ELR (cell line): ENCODE measurements around the gene VSIG2.
"Not testable (repeated sequence)": the region's sequence is repeated elsewhere in the genome, so short reads cannot be mapped to it uniquely, and the experiment has no call there.

Source experiments
- DNase-seq: peaks from one replicate; pipeline ENCODE4 v3.0.0-alpha.2; 2015; ENCODE audit warnings: low read depth

Gene VSIG2, protein sequence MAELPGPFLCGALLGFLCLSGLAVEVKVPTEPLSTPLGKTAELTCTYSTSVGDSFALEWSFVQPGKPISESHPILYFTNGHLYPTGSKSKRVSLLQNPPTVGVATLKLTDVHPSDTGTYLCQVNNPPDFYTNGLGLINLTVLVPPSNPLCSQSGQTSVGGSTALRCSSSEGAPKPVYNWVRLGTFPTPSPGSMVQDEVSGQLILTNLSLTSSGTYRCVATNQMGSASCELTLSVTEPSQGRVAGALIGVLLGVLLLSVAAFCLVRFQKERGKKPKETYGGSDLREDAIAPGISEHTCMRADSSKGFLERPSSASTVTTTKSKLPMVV

DNA sequence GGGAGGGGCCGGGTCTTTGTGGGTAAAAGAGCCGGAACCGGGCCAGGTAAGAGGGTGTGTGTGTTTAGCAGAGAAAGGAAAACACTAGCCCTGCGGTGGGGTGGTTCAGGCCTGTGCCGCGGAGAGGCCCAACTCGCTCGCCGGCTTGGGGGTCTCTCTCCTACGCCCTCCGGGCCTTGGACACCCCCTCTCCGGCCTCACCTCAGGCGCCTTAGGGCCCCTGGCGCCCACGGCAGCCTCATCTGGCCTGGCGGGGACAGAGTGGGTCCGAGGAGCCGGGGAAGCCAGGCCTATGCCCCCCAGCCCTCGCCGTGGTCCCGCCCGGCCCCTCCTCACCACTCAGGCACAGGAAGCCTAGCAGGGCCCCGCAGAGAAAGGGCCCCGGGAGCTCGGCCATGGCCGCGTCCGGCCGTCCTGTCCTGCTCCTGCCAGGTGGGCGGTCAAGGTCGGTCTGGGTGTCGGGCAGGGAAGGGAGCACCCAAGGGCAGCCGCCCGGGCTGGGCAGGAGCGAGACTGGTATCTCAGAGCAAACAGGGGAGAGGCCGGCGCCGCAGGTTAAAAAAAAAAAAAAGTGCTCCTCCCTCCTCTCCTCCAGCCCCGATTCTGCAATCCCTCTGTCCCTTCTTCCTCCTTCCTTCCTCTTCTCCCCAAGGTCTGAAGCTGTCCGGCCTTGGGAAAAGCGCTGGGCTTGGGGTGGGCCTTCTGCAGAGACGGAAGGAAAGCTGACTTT lies at the start of gene VSIG2:
TSS of gene VSIG2 (minus strand) at position 515 of the 730 bp plus-strand sequence. CDS start at position 397, 118 bp downstream.
- no peak for DNase-seq

DNA sequence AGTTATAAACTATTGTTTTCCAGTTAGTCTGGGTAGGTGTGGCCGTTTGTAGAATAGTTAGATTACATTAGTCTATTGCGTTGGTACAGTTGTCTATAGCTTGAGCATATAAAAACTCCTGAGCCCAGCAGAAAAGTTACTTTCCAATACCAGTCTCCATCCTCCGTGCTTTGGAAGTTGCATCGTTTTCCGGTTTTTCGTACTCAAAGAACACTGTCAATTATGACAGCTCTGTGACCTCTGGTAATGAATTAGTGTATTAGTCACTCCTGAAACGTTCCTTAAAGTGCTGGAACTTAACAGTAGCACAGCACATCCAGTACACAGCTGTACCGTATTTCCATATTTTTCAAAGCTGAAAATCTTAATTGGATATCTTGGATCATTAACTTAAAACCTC lies 49.0 kb upstream of the VSIG2 start:
- DNase-seq: peak; percentile 64

DNA sequence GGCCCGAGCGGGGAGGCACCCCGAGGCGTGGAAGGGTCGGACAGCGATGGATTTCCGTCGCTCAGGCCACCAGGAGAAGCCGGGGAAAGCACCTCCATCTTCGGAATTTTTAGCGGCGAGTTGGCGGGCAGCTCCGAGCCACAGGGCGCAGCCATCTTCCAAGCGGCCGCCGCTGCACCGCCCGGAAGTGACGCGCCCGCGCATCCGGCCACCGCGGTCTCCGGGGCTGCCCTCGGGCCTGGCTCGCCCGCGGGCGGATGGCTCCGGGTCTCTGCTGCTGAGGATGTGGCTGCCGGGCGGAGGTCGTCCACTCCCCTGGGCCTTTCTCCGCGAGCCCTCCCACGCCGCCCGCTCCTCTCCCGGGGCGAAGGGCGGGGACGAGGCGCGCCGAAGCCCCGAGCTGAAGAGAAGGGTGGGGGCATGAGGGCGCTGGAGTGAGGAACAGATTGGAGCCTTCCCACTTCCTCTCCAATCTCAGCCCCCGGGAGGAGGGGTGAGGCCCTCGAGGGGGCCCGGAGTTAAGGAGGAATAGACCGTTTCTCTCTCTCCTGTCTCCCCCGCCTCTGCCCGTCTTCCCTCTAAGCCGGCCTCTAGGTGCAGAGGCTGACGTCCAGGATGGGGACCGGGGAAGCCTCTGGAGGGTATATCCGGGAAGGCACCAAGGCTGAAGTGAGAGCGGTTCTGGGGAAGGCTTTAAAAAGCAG lies 48.3 kb upstream of the VSIG2 start, which contains the start of gene MSANTD2:
TSS of gene MSANTD2 (minus strand) at position 181 of the 704 bp plus-strand sequence. CDS start at position 155, 26 bp downstream.
- DNase-seq: peak; percentile 78

DNA sequence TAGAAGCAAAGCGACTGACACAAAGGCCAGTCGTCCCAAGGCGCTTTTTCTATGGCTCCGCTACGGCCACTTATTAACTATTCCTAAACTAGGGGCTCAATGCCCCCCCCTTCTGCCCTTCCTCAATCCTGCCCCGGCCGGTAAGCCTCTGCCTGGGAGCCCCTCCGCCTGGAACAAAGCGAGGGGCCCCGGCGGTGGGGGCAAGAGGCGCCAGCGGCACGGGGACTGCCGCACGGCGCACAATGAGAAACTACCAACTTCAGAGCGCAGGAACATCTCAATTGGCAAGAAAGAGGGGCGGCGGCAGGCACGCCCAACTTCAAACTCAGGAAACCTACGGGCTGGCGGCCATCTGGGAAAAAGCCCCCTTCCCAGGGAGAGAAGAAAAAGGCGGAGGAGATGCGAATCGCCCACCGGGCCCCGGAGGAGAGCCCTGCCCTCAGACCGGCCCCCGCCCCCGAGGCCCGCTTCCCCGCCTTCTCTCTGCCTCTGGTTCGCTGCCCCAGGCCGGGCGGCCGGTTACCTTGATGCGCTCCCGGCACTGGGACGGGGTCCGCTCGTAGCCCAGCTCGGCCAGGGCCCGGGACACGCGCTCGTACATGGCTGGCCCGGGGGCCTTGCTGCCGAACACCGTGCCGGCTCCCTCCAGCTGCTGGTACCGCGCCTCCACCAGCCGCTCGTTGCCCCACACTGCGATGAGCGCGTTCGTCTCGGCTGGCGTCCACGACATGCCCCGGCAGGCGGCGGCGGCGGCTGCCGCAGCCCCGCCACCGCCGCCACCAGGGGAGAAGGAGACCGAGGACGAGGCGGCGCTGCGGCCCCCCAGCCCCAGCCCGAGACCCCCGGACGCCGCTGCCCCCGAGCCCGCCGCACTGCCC lies 47.5 kb upstream of the VSIG2 start:
- DNase-seq: peak; percentile 46

DNA sequence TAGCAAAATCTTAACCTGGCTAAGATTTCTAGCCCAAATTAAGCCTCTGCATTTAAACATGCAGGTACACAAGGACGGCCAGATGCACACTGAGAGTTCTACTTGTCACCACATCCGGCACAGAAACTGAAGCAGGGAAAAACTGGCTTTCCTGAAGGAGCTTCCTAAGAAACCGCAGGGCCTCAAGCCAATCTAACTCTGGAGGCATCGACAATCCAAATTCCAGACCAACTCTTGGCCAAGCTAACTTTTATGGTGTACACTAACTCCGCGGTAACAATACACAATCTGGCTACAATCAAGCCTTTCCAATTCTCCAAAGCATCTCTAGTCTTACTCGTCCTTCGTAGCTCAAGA lies 46.9 kb upstream of the VSIG2 start:
- DNase-seq: peak; percentile 78

DNA sequence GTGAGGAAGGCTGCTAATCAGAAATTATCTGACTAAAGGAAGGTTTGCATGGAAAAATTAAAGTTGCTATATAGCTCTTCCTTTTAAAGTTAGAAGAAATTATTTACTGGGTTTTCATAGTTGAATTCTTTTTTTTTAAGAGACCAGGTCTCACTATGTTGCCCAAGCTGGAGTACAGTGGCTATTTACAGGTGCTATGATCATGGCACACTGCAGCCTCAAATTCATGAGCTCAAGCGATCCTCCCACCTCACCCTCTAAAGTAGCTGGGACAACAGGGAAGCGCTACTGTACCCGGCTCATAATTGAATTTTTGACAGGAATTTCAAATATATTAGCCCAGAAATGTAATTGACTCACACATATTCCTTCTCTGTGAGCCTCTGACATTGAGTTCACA lies 44.3 kb upstream of the VSIG2 start:
- DNase-seq: no peak

DNA sequence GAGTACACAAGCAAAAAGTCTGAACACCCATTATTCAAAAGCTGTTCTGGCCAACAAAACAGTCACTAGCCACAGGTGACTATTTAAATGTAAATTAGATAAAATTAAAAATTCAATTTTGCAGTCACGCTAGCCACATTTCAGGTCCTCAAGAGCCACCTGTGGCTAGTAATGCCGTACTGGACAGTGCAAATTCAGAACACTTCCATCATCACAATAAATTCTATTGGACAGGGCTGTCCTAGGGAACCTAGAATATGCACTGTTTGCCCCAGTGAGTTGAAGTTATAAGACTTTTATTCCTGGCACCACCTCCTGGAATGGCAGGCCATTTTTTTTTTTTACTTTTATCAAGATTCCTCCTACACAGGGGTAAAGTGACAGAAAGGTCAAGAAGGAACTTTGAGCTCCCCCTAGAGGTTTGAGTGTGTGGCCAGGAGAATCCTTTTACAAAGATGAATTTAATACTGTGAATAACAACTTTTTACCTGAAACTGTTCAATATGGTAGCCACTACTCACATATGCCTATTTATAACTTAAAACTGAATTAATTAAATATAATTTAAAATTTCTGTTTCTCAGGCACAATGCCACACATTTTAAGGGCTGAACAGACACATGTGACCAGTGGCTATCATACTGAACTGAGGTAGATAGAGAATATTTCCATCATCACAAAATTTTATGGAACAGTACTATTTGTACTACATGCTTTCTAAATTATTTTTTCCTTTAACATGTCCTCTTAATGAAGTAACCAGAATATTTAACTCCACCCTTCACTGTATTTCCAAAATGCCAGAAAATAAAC lies 41.6 kb upstream of the VSIG2 start:
- peak; percentile 75 for DNase-seq

DNA sequence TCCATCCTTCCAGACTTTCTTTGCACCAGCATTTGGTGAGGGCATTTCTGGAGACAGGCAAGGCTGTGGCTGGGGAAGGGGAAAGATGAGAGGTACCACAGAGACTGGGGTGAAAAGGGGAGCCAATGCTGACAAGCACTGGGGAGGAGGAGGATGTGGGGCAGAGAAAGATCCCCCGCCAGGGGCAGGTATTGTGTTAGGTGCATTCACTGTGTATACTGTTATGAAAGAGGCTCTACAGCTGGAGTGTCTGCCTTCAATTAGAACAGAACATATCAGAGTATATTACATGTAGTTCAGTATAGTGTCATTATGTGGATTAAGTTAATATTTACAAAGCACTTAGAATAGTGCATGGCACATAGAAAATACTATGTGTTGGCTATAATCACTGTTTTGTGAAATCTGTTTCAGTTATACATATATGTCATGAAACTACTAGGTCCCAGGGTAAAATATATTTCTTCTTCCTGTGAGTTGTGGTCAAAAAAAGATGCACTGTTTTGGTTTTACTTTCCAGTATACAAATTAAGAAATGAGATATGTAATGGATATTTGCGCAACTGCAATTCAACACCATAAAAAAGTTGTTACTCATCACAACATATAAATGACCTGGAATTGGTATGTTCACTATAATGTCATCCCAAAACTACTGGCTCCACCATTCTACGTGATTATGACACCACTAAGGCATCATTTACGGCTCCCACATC lies 39.7 kb upstream of the VSIG2 start:
- DNase-seq: peak; percentile 19

DNA sequence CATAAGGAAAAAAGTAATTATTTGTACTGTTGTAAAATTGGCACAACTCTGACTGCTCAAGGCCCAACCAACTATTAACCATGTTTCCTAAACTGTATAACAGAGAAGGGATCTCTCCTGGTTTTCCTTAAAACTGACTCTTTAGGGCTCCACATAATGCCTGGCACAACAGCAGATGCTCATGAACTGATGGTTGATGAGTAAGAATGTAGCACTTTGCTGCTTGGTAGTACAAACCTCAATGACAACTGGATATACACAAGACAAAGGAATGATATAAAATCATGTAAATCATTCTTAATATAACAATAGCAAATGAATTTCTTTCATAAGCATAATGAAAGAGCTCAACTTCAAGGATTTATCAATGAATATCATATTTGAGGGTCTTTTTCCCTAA lies 36.5 kb upstream of the VSIG2 start:
- peak; percentile 46 for DNase-seq

DNA sequence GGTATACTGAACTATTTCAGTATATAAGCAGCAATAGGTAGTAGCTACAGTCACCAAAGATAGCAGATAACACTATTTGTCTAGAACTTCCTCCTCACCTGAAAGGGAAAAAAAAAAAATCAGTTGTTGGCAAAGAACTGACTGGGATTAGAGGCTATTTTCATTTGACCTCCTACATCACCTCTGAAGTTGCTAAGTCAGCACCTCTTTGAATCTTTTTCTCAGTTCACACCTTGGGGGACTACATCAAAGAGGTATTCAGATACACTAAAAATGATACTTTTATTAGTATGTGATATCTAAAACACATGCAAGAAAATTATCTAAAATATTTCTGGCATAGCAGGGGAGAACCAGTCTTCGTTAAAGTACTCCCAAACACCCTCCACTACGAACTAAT lies 32.0 kb upstream of the VSIG2 start:
- no peak for DNase-seq

DNA sequence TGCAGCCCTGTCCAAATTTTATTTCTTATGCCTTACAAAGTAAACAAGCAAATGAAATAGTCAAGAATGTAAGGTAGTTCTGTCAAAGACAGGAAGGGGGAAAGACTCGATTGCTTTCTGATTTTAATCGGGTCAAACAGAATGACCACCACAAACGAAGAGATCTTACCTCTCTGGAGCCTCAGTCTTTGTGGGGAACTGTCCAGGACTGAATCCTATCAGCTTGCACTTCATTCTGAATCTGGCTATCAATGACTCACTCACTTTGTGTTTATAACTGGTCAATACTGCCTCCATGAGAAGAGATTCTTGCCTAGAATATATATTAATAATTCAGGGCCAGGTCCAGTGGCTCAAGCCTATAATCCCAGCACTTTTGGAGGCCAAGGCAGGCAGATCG lies 30.9 kb upstream of the VSIG2 start:
- DNase-seq: no peak

DNA sequence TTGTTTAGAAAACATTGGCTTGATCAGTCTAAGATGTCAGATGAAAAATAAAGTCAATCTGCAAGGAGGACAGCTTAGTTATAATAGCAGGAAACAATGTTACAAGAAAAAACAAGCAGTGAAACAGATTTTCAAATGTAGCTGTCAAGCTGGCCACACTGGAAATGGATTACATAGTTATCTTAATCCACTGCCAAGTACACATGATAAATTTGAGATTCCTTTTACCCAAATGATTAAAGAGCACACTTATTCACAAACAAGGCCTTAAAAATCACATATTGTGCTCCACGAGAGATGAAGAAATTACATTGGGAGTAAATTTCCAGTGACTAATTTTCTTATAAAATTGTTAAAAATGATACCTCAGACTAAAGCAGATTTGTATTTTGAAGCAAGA lies 27.5 kb upstream of the VSIG2 start:
- no peak for DNase-seq

DNA sequence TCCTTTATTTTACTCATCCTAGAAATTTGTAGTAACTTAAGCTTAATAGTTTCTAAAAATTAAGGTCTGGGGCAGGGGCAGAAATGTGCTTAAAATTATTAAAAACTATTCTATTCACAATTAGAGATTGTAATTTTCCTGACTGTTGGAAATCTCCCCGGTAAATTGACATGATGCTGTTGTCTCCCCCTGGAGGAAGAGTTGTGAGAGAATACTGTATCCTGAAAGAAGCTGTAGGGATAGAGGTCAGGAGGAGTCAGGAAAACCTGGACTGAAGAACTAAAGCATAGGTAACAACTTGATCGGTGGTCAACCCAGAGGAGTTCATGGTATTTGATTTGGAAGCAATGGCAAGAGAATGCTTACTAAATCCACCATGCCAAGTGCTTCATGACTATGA lies 26.2 kb upstream of the VSIG2 start:
- peak; percentile 35 for DNase-seq

DNA sequence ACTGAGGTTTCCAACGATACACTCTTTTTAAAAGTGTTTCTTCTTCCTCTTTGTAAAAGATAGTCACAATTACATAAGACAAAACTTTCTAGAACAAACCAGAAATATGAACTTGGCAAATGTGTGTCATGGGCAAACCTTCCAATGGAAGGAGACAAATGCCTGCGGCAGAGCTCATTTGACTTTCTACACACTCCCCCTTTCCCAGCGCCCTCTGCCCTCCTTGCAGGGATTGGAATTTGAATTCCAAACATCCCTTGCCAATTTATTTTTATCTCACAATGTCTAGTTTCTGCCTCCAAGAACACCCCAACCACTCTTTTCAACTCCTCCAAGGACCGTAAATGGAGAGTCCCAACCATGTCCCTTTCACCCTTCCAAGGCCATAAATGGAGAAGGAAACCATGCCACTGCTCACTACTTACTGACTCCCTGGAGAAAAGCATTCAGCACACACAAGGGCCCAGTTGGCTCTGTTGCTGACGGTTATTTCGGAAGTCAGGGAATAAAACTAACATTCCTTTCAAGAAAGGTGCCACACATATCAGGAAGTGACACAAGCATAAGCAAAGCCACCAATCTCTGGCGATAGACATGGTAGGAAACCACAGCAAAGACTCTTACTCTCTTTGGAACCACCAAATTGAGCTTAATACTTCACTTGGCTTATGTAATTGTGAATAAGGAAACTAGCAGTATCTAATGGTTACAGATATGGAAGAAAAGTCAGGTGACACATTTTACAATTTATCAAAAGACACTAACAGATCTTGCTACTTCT lies 25.0 kb upstream of the VSIG2 start:
- DNase-seq: no peak

DNA sequence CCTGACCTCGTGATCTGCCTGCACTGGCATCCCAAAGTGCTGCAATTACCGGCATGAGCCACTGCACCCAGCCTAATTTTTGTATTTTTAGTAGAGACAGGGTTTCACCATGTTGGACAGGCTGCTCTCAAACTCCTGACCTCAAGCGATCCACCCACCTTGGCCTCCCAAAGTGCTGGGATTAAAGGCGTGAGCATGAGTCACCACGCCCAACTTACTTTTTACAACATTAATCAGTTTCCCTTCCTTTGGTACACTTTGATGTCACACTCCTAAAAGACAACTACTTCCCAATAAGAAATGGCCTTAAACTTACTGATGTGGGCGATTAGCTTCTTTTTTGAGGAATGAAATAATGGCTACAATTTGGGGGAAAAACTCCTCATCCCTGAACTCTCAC lies 18.9 kb upstream of the VSIG2 start:
- DNase-seq: not testable (repeated sequence)

DNA sequence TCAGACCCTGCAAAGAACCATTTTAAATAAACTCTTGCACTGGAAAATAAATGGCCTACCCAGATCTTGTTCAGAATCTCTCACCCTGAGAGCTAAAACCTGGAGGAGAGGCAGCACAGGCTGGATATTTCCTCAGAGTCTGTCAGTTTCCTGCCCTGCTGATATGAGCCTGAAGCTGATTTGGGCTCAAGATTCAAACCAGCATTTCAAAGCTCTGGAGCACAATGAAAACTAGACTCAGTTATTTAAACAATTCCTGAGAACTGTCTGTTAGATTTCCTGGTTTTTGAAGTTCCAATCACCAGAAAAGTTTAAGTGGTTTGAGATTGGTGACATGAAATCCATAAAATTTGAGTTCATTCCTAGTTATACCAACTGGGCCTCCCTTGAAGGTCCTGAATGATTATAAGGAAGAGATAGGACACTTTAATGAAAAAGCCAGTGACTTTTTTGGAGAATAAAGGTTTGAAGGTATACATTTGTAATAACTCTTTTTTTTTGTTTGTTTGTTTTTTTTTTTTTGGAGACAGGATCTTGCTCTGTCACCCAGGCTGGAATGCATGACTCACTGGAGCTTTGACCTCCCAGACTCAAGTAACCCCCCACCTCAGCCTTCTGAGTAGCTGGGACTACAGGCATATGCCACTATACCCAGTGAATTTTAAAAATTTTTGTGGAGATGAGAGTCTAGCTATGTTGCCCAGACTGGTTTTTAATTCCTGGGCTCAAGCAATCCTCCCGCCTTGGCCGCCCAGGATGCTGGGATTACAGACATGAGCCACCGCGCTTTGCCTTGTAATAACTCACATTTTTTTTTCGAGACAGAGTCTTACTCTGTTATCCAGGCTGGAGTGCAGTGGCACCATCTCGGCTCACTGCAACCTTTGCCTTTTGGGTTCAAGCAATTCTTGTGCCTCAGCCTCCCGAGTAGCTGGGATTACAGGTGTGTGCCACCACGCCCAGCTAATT lies 18.0 kb upstream of the VSIG2 start:
- peak; percentile 89 for DNase-seq

DNA sequence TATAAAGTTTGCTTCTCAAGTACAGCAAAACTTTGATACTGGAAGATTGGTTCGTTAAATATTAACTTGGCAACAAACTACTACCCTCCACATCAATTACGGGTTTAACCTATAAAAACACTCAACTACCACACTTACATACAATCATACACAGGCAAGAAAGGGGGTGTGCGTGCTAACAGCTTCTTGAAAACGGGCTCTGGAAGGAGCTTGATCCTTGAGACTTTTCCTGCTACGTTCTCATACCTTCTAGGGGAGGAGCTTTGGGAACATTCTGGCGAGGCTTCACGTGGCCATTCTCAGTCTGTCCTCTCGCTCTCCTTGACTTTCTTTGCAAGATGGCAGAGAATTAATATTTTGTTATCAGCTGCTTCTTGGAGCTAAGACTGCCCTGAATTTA lies 16.9 kb upstream of the VSIG2 start:
- DNase-seq: no peak

DNA sequence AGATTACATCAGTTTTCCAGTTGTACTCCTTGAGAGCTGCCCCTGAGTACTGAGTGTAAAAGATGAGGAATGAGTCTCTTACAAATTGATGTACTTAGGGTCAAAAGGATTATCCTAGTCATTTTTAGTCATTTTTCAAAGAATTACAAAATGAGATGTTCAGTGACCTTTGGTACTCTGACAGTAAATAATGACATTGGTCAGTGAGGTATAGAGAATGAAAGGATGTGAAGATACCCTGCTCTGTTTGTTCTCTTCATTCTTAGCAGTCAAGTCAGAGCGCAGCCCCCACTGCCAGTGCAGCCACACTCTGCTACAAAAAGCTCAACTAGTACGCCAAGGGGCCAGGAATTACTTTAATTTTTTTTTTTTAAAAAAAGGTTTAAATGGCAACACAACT lies 14.1 kb upstream of the VSIG2 start:
- no peak for DNase-seq
